ENCODE data around the gene RCN1. TPM values are rescaled to one million over a fixed set of nuclear protein-coding genes. Genes with fewer than 3 reads are reported as not detected.

RCN1 gene
- total and polyA plus RNA-seq, 9 of the 15 experiments (the other 6 are each of a cell fraction or from before 2014, with no cell fraction given), result 2.1 to 8.7 (median 7.2) TPM

- Histone ChIP-seq H3K4me1 (replicated peaks in 1 of 2; ENCODE audit: control insufficient read depth in 2 of 2, insufficient read depth in 2 of 2, low read length in 2 of 2) (no peaks in the 10 kb centered on the region), H3K4me2 (ENCODE audit: insufficient read depth, low read length) (no peak overlapping the region), H3K79me2 (ENCODE audit: control insufficient read depth, insufficient read depth, low read length) (no peaks in the 10 kb centered on the region), H3K9me1 (ENCODE audit: control insufficient read depth, insufficient read depth, low read length) (no peaks in the 10 kb centered on the region), H3K27ac (ENCODE audit: extremely low read depth, low read depth, low read length) (no peak overlapping the region), H3K27me3 (ENCODE audit: control insufficient read depth in 2 of 2, insufficient read depth in 2 of 2, low read length in 2 of 2) (peaks cover 7 to 14% of the 10 kb centered on the region in 2 experiments; a peak in 3 of 5 replicates), H3K36me3 (ENCODE audit: control insufficient read depth, insufficient read depth, low read length) (no peaks in the 10 kb centered on the region), H2AFZ (ENCODE audit: low read depth, low read length) (no peak overlapping the region), H3K9ac (ENCODE audit: insufficient read depth in 1 of 2, low read depth in 2 of 2, low read length in 2 of 2) (no peak overlapping the region), H4K20me1 (replicated peaks; ENCODE audit: control insufficient read depth, insufficient read depth, low read length) (no peaks in the 10 kb centered on the region), H3K9me3 (replicated peaks; ENCODE audit: control insufficient read depth, insufficient read depth, low read depth, low read length) (no peaks in the 10 kb centered on the region), H3K4me3 (no peak overlapping the region)
- WGBS (ENCODE audit: insufficient coverage, low coverage, missing lambda C conversion rate), result 0% methylated on average over 1 of the region's 1 CpG
- FAIRE-seq (no peak), DNase-seq (ENCODE audit: extremely low read depth in 1 of 4, low spot score in 3 of 4) (no peak), ATAC-seq (no peak)
- in situ Hi-C loops (cut with MboI), result no loop called here
- POLR2A ChIA-PET, result no interaction called here
- intact Hi-C loops (cut with micrococcal nuclease), result no loop called here
- CTCF ChIA-PET (ENCODE audit: low intra/inter-chr PET ratio), result no interaction called here
- BruUV-seq (replicated peaks), result no TSS peak
- TF ChIP-seq ZC3H8 (IDR thresholded peaks at IDR 0.05) (no peak), ZNF507 (tag; conservative IDR thresholded peaks at IDR 0.05) (no peak), CBX3 (IDR thresholded peaks at IDR 0.05; ENCODE audit: borderline replicate concordance in 1 of 2, low read length in 2 of 2) (no peak), C11orf30 (IDR thresholded peaks at IDR 0.05; ENCODE audit: low read depth) (no peak), CREBBP (IDR thresholded peaks at IDR 0.05; ENCODE audit: low read depth, low read length) (no peak), TEAD1 (CRISPR knock-in tag; IDR thresholded peaks at IDR 0.05) (no peak), THRAP3 (IDR thresholded peaks at IDR 0.05; ENCODE audit: borderline replicate concordance) (no peak), ZNF740 (CRISPR knock-in tag; IDR thresholded peaks at IDR 0.05) (no peak), ZNF740 (tag; IDR thresholded peaks at IDR 0.05) (no peak), SNRNP70 (optimal IDR thresholded peaks at IDR 0.05; ENCODE audit: low read depth, low read length) (no peak), PTRF (tag; IDR thresholded peaks at IDR 0.05) (no peak), TFAM (CRISPR knock-in tag; conservative IDR thresholded peaks at IDR 0.05) (no peak), CBX8 (IDR thresholded peaks at IDR 0.05; ENCODE audit: borderline replicate concordance, extremely low read depth, low read depth, low read length, poor library complexity, severe bottlenecking) (no peak), BRD4 (IDR thresholded peaks at IDR 0.05) (no peak)
- TF ChIP-seq, protein P1, sequence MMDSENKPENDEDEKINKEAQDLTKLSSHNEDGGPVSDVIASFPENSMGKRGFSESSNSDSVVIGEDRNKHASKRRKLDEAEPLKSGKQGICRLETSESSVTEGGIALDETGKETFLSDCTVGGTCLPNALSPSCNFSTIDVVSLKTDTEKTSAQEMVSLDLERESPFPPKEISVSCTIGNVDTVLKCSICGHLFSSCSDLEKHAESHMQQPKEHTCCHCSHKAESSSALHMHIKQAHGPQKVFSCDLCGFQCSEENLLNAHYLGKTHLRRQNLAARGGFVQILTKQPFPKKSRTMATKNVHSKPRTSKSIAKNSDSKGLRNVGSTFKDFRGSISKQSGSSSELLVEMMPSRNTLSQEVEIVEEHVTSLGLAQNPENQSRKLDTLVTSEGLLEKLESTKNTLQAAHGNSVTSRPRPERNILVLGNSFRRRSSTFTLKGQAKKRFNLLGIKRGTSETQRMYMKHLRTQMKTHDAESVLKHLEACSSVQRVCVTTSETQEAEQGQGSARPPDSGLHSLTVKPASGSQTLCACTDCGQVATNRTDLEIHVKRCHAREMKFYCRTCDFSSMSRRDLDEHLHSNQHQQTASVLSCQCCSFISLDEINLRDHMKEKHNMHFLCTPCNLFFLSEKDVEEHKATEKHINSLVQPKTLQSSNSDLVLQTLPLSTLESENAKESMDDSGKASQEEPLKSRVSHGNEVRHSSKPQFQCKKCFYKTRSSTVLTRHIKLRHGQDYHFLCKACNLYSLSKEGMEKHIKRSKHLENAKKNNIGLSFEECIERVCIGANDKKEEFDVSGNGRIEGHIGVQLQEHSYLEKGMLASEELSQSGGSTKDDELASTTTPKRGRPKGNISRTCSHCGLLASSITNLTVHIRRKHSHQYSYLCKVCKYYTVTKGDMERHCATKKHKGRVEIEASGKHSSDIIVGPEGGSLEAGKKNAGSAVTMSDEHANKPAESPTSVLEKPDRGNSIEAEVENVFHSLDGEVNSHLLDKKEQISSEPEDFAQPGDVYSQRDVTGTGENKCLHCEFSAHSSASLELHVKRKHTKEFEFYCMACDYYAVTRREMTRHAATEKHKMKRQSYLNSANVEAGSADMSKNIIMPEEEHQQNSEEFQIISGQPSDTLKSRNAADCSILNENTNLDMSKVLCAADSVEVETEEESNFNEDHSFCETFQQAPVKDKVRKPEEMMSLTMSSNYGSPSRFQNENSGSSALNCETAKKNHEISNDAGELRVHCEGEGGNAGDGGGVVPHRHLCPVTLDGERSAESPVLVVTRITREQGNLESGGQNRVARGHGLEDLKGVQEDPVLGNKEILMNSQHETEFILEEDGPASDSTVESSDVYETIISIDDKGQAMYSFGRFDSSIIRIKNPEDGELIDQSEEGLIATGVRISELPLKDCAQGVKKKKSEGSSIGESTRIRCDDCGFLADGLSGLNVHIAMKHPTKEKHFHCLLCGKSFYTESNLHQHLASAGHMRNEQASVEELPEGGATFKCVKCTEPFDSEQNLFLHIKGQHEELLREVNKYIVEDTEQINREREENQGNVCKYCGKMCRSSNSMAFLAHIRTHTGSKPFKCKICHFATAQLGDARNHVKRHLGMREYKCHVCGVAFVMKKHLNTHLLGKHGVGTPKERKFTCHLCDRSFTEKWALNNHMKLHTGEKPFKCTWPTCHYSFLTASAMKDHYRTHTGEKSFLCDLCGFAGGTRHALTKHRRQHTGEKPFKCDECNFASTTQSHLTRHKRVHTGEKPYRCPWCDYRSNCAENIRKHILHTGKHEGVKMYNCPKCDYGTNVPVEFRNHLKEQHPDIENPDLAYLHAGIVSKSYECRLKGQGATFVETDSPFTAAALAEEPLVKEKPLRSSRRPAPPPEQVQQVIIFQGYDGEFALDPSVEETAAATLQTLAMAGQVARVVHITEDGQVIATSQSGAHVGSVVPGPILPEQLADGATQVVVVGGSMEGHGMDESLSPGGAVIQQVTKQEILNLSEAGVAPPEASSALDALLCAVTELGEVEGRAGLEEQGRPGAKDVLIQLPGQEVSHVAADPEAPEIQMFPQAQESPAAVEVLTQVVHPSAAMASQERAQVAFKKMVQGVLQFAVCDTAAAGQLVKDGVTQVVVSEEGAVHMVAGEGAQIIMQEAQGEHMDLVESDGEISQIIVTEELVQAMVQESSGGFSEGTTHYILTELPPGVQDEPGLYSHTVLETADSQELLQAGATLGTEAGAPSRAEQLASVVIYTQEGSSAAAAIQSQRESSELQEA (IDR thresholded peaks at IDR 0.05; ENCODE audit: low read depth), result no peak
Observed at GRCh38 chr11:32073644-32074026, 17.2 kb upstream of the RCN1 start.
